T-helper 2 cell (primary cell): ENCODE measurements around the gene SSTR3.
"Not testable (repeated sequence)": the region's sequence is repeated elsewhere in the genome, so short reads cannot be mapped to it uniquely, and the experiment has no call there.

Experiments
- DNase-seq, 5 experiments: peaks; one replicate each; pipeline versions ENCODE4 v3.0.0 to v3.0.0-alpha.2; 2012 to 2022

Gene SSTR3

GRCh38 chr22:37241351-37242142 is 29.3 kb upstream of the SSTR3 start:
- DNase-seq: peak in 2 of 5 experiments; percentile 64 to 85

DNA sequence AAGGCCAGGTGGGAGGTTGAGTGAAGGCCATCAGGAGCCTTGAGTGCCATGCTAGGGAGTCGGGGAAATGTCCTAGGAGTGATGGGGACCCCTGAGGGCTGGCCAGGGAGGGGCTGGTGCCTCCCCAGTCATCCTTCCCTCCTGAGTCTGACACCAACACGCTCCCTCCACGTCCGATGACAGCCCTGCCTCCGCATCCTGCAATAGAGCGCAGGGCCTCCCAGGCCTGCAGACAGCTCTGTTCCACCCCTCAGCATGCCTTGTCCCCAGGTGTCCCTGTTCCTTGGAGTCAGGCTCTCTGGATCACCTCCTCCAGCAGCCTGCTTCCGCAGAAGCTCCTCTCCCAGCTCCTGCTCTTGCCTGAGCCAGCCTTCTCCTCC is 28.7 kb upstream of the SSTR3 start:
- DNase-seq: no peak

DNA sequence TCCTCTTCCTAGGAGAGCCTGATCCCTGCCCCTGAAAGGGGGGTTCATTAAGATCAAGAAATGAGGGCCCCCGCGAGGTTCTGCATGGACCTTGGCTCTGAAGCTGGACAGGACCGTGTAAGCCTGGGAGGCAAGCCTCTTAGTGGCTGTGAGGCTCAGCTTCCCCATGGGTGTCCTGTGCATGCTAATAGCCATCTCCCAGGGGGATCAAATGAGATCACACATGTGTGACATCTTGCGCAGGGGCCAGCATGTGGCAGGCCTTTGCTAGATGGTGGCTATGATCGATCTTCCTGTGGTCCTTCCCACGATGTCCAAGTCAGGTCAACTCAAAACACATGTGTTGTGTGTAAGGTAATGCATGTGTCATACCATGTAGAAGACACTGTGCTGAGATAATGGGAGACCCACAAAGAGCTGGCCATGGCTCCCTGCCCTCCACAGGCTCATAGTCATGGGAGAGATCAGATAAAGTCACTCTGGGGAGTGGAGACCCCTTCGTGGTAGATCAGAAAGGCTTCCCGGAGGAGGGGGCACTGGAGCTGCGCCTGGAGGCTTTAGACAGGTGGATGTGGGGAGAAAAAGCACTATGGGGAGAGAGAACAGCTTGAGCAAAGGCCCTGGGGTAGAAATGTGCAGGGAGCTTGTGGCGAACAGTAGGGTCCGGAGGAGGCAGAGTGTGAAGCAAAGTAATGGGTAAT is 28.1 kb upstream of the SSTR3 start:
- DNase-seq: no peak

DNA sequence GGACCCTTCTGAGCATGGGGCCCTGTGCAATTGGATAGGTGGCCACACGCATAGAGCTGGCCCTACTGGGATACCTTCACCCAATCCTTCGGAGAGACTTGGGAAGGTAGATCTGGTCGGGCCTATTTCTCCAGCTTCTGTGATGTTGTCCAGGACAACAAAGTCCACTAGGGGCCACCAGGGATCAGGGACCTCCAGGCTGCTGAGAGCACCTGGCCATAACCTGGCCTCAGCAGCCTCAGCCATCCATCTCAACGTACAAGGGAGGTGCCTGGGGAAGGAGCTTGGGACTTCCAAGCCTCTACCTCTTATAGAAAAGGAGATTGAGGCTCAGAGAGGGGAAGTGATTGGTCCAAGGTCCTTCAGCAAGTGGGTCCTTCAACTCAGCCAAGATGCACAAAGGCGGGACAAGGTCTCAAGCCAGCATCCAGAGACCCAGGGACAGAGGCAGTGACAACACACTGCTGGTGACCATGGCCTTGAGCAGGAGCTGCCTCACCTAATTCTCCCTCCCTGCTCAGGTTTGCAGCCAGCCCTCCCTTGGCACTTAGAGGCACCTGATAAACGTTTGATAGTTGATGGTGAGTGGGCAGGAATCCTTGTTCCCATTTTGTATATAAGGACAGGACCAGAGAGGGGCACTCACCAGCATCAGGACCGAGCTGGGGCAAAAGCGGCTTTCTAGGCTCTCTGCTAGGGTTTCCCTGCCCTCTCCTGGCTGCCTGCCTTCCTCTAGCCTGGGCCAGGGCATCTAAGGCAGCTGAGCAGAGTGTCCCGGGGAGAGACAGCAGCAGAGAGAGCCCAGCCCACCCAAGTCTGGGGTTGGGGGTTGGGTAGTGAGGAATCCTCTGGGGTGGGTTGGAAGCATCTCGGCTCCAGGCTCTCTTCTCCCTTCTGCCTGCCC is 27.3 kb upstream of the SSTR3 start:
- no peak for DNase-seq

DNA sequence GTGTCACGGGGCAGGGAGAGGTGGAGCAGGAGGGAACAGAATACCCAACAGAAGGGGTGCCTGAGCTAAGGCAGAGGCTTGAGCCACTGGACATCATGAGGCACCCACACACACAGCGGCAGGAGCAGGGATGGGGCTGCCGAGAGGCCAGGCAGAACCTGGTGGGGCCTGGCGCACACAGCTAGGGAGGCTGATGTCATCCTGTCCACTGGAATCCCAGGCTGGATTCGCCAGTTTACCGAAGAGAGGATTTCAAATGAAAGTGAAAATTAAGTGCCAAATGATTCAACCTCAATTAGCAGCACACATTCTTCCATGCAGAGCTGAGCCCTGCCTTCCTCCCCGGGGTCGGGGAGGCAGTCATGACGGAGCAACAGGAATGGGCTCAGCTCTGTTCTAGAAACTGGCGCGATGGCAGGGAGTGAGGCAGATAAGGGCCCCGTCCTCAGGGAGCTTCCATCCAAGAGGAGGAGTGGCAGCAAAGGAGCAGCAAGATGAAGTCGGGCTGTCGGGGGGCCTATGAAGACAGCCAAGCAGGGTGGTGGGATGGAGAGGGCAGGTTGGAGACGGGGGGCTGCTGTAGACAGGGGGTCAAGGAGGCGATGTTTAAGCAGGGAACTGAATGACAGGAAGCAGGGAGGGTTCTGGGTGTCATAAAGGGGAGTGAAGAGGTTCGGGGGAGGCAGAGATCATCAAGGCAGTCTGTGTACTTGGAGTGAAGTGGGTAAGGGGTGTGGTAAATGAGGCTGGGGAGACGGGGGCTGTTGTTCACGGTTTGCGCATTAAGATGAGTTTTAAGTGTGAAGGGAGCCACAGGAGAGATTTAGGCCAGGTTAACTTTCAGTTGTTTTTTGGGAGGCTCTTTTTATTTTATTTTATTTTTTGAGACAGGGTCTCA is 25.3 kb upstream of the SSTR3 start:
- DNase-seq: no peak

GRCh38 chr22:37235897-37236607 is 23.8 kb upstream of the SSTR3 start:
- DNase-seq: no peak

- DNase-seq: no peak
Observed at GRCh38 chr22:37234736-37235711, 22.7 kb upstream of the SSTR3 start.

- no peak for DNase-seq
Observed at GRCh38 chr22:37233751-37234631, 21.7 kb upstream of the SSTR3 start.

- DNase-seq: not testable (repeated sequence)
Observed at GRCh38 chr22:37233371-37233750, 21.1 kb upstream of the SSTR3 start.

DNA sequence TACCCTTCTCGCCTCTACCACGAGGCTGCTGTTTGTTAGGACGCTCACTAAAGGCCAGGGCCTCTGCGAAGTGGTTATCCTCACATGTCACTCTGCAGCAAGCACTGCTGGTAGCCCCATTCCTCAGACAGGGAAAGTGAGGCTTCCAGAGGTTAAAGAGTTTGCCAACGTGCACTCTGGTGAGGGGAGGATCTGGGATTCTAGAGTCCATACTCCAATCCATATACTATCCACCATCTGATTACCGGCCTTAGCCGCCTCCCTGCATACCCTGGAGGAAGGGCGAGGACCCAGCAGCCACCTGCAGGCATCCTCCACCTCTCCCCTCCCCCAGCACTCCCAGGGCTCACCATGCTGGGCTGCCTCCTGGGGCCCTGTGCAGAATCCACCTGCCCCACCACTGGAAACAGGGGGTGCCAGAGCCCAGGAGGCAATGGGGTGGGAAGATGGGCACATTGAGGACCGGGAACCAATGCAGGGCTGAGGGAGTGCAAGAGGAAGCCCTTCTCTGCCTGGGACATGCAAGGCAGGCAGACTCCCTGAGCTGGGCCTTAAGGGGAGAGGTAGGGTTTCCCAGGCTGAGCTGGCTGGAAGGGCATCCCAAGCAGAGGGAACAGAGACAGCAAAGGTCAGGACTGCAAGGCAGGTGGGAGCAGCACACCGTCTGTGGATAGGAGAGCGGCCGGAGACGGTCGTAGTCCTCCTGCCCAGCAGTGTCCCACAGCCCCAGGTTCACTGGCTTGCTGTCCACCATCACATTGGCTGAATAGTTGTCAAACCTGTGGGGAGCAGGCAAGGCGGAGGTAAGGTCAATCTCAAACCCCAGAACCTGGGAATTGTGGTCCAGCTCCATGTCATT is 20.1 kb upstream of the SSTR3 start:
- no peak for DNase-seq

- peak in 2 of 5 experiments; percentile 61 to 80 for DNase-seq
Observed at GRCh38 chr22:37231406-37232139, 19.3 kb upstream of the SSTR3 start.

GRCh38 chr22:37230673-37231405 is 18.6 kb upstream of the SSTR3 start:
- peak in 2 of 5 experiments; percentile 74 to 92 for DNase-seq

- DNase-seq: peak; percentile 71 to 97 (median 89)
Observed at GRCh38 chr22:37229805-37230672, 17.8 kb upstream of the SSTR3 start.

DNA sequence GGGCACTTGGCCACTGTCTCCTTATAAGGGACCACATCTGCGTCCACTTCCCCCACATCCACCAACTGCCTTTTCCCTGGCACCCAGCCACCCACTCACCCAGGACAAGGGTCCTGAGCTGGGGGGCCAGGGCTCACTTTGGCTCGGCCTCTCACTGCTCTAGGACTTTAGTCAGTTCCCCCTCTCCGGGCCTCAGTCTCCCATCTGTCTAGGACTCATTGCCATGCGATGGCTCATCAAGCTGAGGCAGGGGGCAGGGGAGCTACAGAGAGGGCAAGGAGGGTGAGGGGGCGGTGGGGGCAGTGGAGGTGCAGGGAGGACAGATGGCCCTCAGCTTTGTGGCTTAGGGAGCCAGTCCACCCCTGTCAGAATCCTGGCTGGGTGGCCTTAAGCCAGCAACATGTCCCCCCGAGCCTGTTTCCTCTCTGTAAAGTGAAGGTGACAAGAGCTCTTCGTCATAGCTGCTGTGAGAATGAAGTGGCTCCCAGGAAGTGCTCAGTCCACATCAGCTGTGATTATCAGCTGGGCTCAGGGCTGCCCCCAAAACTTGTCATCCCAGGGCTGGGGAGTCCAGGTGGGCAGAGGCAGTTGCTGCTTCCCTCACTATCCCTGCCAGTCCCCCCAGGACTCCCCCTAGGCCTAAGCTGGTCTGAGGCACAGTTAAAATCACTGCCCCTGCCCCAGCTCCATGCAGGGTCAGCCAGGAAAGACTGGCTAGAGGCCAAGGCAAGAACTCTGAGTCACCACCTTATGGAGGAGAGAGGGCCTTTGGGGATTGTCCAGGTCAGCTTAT is 16.9 kb upstream of the SSTR3 start:
- DNase-seq: peak in 1 of 5 experiments; percentile 86
